ENCODE data around the gene C8A.

The C8A gene

DNA sequence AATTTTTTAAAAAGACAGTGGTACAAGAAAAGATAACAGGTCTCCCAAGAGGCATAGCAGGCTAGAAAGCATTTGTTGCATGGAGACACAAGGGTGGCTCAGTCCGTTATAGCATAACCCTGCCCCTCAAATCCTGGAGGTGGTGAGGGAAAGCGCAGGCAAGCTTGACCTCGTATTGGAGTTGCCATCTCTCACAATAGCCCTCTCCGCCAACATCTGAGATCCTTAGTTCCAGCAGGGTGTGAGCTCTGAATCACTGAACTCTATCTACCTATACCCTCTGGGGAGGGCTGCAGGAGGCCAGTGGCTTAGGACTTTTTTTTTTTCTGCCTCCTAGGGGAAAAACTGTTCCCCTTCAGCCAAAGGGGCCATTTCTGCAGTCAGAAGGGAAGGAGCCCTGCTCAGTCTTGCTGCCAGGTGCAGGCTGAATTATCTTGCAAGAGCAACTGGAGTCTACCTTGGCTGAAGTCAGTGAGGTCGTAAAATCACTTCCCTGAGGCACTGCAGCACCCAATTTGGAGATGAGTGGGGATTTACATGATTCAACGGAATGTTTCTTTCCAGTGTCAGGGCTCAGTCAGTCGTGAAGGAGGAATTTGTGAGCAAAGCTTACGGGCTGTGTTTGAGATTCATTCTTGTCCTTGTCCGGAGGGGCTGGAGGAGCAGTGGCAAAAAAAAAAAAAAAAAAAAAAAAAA is 17.2 kb upstream of the C8A start:
- H3K9ac ChIP-seq (ENCODE audit: low read length) = no peak overlapping the region
- no peaks in the 10 kb centered on the region for H3K36me3 ChIP-seq (ENCODE audit: control insufficient read depth, insufficient read depth, low read length)
- H3K27ac ChIP-seq (ENCODE audit: low read depth, low read length) = no peak overlapping the region
- H3K27me3 ChIP-seq (ENCODE audit: control insufficient read depth, insufficient read depth, low read length) = no peaks in the 10 kb centered on the region
- H3K4me1 ChIP-seq (ENCODE audit: control insufficient read depth, insufficient read depth, low read length) = peaks cover 4% of the 10 kb centered on the region
- peaks cover 7% of the 10 kb centered on the region; the same call in 1 of the 2 replicates for H3K9me3 ChIP-seq (ENCODE audit: control insufficient read depth, insufficient read depth, low read depth, low read length)
- no peak overlapping the region for H3K4me3 ChIP-seq (ENCODE audit: low read depth, low read length)

DNA sequence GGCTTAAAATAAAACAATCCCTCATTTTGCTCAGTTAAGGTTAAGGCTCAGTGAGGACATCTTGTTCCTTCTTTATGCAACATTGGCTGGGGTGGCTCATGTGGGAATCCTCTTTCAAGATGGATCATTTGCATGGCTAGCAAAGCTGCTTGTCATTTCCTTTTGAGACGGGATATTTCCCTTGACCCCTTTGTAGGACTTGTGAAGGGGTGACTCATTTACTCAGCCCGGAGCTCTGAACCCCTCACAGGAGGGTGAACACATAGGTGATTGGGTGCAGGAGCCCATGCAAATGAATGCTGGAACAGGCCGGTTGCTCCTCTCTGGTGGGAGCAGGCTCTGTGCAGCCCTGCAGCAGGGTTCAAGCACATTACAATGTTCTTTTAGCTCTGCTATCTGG is 15.8 kb upstream of the C8A start:
- Histone ChIP-seq H3K9ac (ENCODE audit: low read length) (no peak overlapping the region), H3K36me3 (ENCODE audit: control insufficient read depth, insufficient read depth, low read length) (no peaks in the 10 kb centered on the region), H3K27ac (ENCODE audit: low read depth, low read length) (no peak overlapping the region), H3K9me3 (ENCODE audit: control insufficient read depth, insufficient read depth, low read depth, low read length) (peaks cover 7% of the 10 kb centered on the region; the same call in 1 of the 2 replicates), H3K4me1 (ENCODE audit: control insufficient read depth, insufficient read depth, low read length) (peaks cover 4% of the 10 kb centered on the region), H3K4me3 (ENCODE audit: low read depth, low read length) (no peak overlapping the region), H3K27me3 (ENCODE audit: control insufficient read depth, insufficient read depth, low read length) (no peaks in the 10 kb centered on the region)

DNA sequence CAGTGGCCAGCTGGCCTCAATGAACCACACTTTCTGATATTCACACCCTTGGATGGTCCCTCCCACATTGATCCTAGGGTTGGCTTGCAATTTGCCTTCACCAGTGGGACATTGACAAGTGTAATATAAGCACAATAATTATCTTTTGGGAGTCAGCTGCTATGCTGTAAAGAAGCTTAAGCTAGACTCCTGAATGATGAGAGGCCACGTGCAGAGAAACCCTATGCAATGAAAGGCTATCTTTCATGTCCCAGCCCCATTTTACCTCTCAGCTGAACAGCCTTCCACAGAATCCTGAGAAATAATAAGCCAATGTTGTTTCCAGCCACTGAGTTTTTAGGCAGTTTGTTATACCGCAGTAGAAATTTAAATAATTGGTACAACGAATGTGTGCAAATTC is 11.1 kb upstream of the C8A start:
- Histone ChIP-seq H3K4me1 (ENCODE audit: control insufficient read depth, insufficient read depth, low read length) (no peaks in the 10 kb centered on the region), H3K9me3 (ENCODE audit: control insufficient read depth, insufficient read depth, low read depth, low read length) (peaks cover 7% of the 10 kb centered on the region; the same call in 1 of the 2 replicates), H3K9ac (ENCODE audit: low read length) (no peak overlapping the region), H3K27ac (ENCODE audit: low read depth, low read length) (no peak overlapping the region), H3K36me3 (ENCODE audit: control insufficient read depth, insufficient read depth, low read length) (no peaks in the 10 kb centered on the region), H3K27me3 (ENCODE audit: control insufficient read depth, insufficient read depth, low read length) (no peaks in the 10 kb centered on the region), H3K4me3 (ENCODE audit: low read depth, low read length) (no peak overlapping the region)

DNA sequence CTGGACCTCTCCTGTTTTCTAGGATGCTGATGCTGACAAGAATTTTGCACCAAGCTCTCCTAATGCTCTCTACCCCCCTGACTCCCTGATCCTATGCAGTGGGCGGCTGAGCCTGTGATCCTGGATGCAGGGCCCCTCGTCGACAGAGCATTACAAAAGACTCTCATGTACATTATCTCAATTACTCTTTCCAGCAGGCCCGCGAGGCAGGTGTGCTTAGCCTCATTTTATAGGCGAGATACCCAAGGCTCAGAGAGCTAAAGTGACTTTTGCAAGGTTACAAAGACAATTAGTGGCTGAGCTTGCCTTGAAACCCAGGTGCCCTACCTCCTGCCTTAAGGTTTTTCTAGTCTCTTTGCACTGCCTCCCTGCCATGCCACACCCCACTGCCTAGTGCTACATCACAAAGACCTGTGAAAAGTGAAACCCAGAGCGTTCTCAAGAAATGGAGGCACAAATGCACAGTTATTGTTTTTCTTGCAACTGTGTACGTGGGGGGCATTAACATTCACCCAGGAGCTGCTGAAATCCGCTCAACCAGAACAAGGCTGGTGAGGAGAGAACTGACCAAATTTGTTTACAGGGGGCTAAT is 10.0 kb upstream of the C8A start:
- Histone ChIP-seq H3K36me3 (ENCODE audit: control insufficient read depth, insufficient read depth, low read length) (no peaks in the 10 kb centered on the region), H3K9ac (ENCODE audit: low read length) (no peak overlapping the region), H3K4me1 (ENCODE audit: control insufficient read depth, insufficient read depth, low read length) (no peaks in the 10 kb centered on the region), H3K27ac (ENCODE audit: low read depth, low read length) (no peak overlapping the region), H3K9me3 (ENCODE audit: control insufficient read depth, insufficient read depth, low read depth, low read length) (peaks cover 1% of the 10 kb centered on the region; the same call in 1 of the 2 replicates), H3K4me3 (ENCODE audit: low read depth, low read length) (no peak overlapping the region), H3K27me3 (ENCODE audit: control insufficient read depth, insufficient read depth, low read length) (no peaks in the 10 kb centered on the region)

DNA sequence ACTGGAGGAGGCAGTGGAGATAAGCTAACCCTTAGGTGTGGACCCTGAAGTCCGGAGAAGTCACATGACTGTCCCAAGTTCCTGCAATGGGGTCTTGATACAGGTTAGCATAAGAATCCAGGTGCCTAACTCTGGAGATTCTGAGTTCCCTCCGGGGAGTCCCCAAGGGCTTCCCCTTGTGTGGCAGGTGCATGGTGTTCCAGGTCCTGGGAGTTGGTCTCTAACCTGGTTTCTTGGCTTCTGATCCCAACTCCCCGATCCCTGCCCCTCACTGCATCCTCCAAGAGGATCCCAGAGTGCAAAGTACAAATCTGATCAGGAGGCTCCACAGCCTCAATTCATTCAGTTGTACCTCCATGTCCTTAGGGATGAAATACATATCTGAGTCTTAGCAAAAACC is 9.3 kb upstream of the C8A start:
- H3K36me3 ChIP-seq (ENCODE audit: control insufficient read depth, insufficient read depth, low read length) = no peaks in the 10 kb centered on the region
- H3K4me1 ChIP-seq (ENCODE audit: control insufficient read depth, insufficient read depth, low read length) = no peaks in the 10 kb centered on the region
- no peaks in the 10 kb centered on the region for H3K27me3 ChIP-seq (ENCODE audit: control insufficient read depth, insufficient read depth, low read length)
- H3K9ac ChIP-seq (ENCODE audit: low read length) = no peak overlapping the region
- H3K27ac ChIP-seq (ENCODE audit: low read depth, low read length) = no peak overlapping the region
- H3K4me3 ChIP-seq (ENCODE audit: low read depth, low read length) = no peak overlapping the region
- no peaks in the 10 kb centered on the region for H3K9me3 ChIP-seq (ENCODE audit: control insufficient read depth, insufficient read depth, low read depth, low read length)

DNA sequence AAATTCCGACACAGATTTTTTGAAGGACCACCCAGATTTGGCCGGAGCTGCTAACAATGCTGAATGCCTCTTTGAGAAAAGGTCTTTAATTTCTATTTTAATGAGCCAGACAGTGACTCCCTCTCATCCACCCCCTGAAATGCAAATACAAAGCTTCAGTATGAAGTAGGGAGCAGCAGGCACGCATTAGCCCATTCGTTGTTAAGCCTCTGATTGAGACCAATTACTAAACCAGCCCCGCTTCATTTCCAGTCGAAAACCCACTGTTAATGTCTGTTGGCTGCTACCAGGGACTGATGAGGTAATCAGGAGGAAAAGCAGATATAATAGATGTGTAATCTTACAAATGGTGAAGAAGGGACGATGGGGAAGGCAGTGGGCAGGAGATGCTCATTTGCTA is 4.8 kb upstream of the C8A start:
- no peak overlapping the region for H3K9ac ChIP-seq (ENCODE audit: low read length)
- no peaks in the 10 kb centered on the region for H3K4me1 ChIP-seq (ENCODE audit: control insufficient read depth, insufficient read depth, low read length)
- H3K36me3 ChIP-seq (ENCODE audit: control insufficient read depth, insufficient read depth, low read length) = no peaks in the 10 kb centered on the region
- H3K9me3 ChIP-seq (ENCODE audit: control insufficient read depth, insufficient read depth, low read depth, low read length) = no peaks in the 10 kb centered on the region
- no peak overlapping the region for H3K27ac ChIP-seq (ENCODE audit: low read depth, low read length)
- no peaks in the 10 kb centered on the region for H3K27me3 ChIP-seq (ENCODE audit: control insufficient read depth, insufficient read depth, low read length)
- no peak overlapping the region for H3K4me3 ChIP-seq (ENCODE audit: low read depth, low read length)

DNA sequence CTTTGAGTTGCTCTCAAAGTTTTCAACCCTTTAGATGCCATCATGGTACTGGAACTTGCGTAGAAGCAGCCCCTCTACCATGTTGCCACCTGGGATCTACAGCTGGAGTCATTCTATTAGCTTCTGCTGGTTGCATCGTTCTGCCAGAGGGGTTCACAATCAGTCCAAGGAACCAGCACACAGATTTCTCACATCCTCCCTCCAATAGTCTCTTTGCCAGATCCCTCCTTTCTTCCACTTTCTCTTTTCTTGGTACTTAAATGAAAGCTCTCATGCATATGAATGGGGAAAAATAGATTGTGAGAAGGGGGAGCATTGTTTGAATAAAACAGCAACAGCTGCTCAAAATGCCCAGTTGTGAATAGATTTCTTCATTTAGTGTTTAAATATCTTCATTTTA is 4.2 kb upstream of the C8A start:
- Histone ChIP-seq H3K9me3 (ENCODE audit: control insufficient read depth, insufficient read depth, low read depth, low read length) (no peaks in the 10 kb centered on the region), H3K4me3 (ENCODE audit: low read depth, low read length) (no peak overlapping the region), H3K9ac (ENCODE audit: low read length) (no peak overlapping the region), H3K27ac (ENCODE audit: low read depth, low read length) (no peak overlapping the region), H3K36me3 (ENCODE audit: control insufficient read depth, insufficient read depth, low read length) (no peaks in the 10 kb centered on the region), H3K4me1 (ENCODE audit: control insufficient read depth, insufficient read depth, low read length) (no peaks in the 10 kb centered on the region), H3K27me3 (ENCODE audit: control insufficient read depth, insufficient read depth, low read length) (no peaks in the 10 kb centered on the region)

DNA sequence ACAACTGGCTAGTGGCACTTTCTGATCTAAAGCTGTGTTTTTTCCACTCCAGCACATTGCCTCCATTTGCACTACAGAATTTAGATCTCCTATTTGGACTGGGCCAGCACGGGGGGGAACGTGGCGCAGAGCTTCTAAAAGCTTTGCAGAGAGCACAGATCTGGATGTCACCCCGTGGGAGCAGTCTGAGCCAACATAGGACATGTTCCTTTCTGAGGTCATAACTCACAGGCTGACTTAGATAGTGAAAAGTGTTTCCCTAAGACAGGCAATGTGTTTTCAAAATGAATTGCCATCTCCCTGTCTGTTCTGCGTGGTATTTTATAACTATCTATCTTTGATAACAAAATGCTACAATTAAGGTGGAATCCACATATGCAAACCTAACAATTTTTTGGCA is 3.7 kb upstream of the C8A start:
- H3K9ac ChIP-seq (ENCODE audit: low read length) = no peak overlapping the region
- H3K36me3 ChIP-seq (ENCODE audit: control insufficient read depth, insufficient read depth, low read length) = no peaks in the 10 kb centered on the region
- no peak overlapping the region for H3K4me3 ChIP-seq (ENCODE audit: low read depth, low read length)
- H3K4me1 ChIP-seq (ENCODE audit: control insufficient read depth, insufficient read depth, low read length) = no peaks in the 10 kb centered on the region
- no peak overlapping the region for H3K27ac ChIP-seq (ENCODE audit: low read depth, low read length)
- H3K27me3 ChIP-seq (ENCODE audit: control insufficient read depth, insufficient read depth, low read length) = no peaks in the 10 kb centered on the region
- H3K9me3 ChIP-seq (ENCODE audit: control insufficient read depth, insufficient read depth, low read depth, low read length) = no peaks in the 10 kb centered on the region

DNA sequence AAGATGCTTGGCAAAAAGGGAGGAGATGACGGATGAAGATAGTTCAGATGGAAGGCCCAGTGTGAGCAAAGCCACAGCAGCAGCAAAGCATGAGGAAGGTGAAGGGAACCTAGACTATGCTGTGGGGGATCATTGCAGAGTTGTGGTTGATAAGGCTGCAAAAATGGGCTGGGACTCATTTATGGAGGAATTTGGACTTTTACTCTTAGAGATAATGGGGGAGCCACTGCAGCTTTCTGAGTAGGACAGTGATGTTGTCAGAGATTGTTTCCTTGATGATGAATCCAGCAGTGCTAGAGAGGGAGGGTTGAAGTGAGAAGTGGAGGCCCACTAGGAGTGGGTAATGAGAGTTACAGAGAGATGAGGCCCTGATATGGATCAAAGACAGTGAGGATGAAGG is 2.1 kb upstream of the C8A start:
- H3K4me3 ChIP-seq (ENCODE audit: low read depth, low read length) = no peak overlapping the region
- no peaks in the 10 kb centered on the region for H3K9me3 ChIP-seq (ENCODE audit: control insufficient read depth, insufficient read depth, low read depth, low read length)
- no peaks in the 10 kb centered on the region for H3K27me3 ChIP-seq (ENCODE audit: control insufficient read depth, insufficient read depth, low read length)
- H3K27ac ChIP-seq (ENCODE audit: low read depth, low read length) = no peak overlapping the region
- H3K9ac ChIP-seq (ENCODE audit: low read length) = no peak overlapping the region
- no peaks in the 10 kb centered on the region for H3K4me1 ChIP-seq (ENCODE audit: control insufficient read depth, insufficient read depth, low read length)
- H3K36me3 ChIP-seq (ENCODE audit: control insufficient read depth, insufficient read depth, low read length) = no peaks in the 10 kb centered on the region

DNA sequence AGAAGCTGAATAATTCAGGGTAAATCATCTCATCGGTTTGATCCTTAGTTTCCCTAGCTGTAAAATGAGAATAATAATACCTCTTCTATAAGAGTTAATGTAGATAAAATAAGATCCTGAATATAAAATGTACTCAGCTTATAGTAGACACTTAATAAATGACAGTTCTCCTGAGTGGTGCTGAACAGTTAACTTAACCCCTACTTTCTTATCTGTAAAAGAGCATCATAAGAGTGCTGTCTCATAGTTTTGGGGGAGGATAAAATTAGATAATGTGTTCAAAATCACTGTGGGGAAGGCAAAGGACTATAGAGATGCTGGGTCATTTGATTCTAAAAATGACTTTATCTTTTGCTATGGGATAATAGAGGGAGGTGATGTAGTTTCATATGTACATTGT is 593 bp downstream of the C8A start:
- no peaks in the 10 kb centered on the region for H3K9me3 ChIP-seq (ENCODE audit: control insufficient read depth, insufficient read depth, low read depth, low read length)
- no peaks in the 10 kb centered on the region for H3K4me1 ChIP-seq (ENCODE audit: control insufficient read depth, insufficient read depth, low read length)
- H3K27ac ChIP-seq (ENCODE audit: low read depth, low read length) = no peak overlapping the region
- H3K9ac ChIP-seq (ENCODE audit: low read length) = no peak overlapping the region
- H3K4me3 ChIP-seq (ENCODE audit: low read depth, low read length) = no peak overlapping the region
- H3K36me3 ChIP-seq (ENCODE audit: control insufficient read depth, insufficient read depth, low read length) = no peaks in the 10 kb centered on the region
- H3K27me3 ChIP-seq (ENCODE audit: control insufficient read depth, insufficient read depth, low read length) = no peaks in the 10 kb centered on the region

DNA sequence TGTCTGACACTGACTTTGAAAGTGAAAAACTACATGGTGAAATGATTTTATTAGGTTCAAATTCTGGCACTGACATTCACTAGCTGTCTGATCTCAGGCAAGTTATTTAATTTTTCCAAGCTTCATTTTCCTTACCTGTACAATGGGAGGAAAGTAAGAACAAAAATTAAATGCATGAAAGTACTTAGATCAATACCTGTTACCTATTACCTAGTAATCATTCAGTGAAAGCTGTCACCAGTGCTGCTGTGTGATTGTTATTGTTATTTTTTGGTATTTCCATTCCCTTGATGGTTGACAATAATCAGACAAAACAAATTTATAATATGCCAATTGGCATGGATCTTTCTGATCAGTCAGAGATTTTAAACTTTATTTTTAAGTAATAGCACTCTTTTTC is 1.6 kb downstream of the C8A start:
- Histone ChIP-seq H3K27ac (ENCODE audit: low read depth, low read length) (no peak overlapping the region), H3K9me3 (ENCODE audit: control insufficient read depth, insufficient read depth, low read depth, low read length) (no peaks in the 10 kb centered on the region), H3K27me3 (ENCODE audit: control insufficient read depth, insufficient read depth, low read length) (no peaks in the 10 kb centered on the region), H3K4me3 (ENCODE audit: low read depth, low read length) (no peak overlapping the region), H3K9ac (ENCODE audit: low read length) (no peak overlapping the region), H3K36me3 (ENCODE audit: control insufficient read depth, insufficient read depth, low read length) (no peaks in the 10 kb centered on the region), H3K4me1 (ENCODE audit: control insufficient read depth, insufficient read depth, low read length) (no peaks in the 10 kb centered on the region)
